SK-N-SH (cell line): Measurements from ENCODE around the gene THBS2. TPM values are rescaled to one million over a fixed set of nuclear protein-coding genes. Genes with fewer than 3 reads are reported as not detected.

Source experiments
- CTCF ChIA-PET: fragments of 300-600, 350-600 bp; formaldehyde crosslinking; extraction: SDS; loops from one replicate; lab custom pipeline; 2021; lab: Yijun Ruan, JAX
- POLR2A ChIA-PET: fragments of 350-600 bp; sonication (Branson Sonifier 250); formaldehyde crosslinking; extraction: SDS; loops from one replicate; lab custom pipeline; 2020; ENCODE audit warnings: antibody characterized with exemption, inconsistent platforms; lab: Yijun Ruan, JAX
- DNase-seq: peaks from one replicate; pipeline ENCODE4 v3.0.0; 2012
- H2AFZ ChIP-seq: fragments of 200-600 bp; sonication (generic); 2 replicates; pipeline ENCODE4 v1.8.1; 2016; ENCODE audit warnings: antibody characterized with exemption, mild to moderate bottlenecking, low read depth
- H3F3A ChIP-seq: fragments of 200-600 bp; sonication (generic); replicated peaks from 2 replicates; pipeline ENCODE3; 2016; ENCODE audit warnings: antibody characterized with exemption, mild to moderate bottlenecking; ENCODE audit not compliant: insufficient read depth
- H3K27ac ChIP-seq, 2 experiments: fragments of 200-500 bp in 1 of 2; fragments of 200-600 bp in 1 of 2; sonication (Bioruptor generic) in 1 of 2; sonication (generic), shearing (Covaris generic) in 1 of 2; 2 replicates each; pipeline versions ENCODE4 v1.5.1 to v1.6.1; 2014 to 2016; ENCODE audit warnings: low read depth in 2 of 2, inconsistent platforms in 1 of 2, low read length in 1 of 2, mild to moderate bottlenecking in 1 of 2, mixed read lengths in 1 of 2
- H3K27me3 ChIP-seq: fragments of 200-600 bp; sonication (generic), shearing (Covaris generic); 2 replicates; pipeline ENCODE4 v1.6.1; 2016; ENCODE audit warnings: mixed run types; ENCODE audit not compliant: insufficient read depth
- H3K36me3 ChIP-seq, 2 experiments: fragments of 200-500 bp in 1 of 2; fragments of 200-600 bp in 1 of 2; sonication (Bioruptor generic) in 1 of 2; sonication (generic) in 1 of 2; replicated peaks in 1 of 2; 2 replicates each; pipeline versions ENCODE3 to v1.5.1; 2014 to 2016; ENCODE audit warnings: low read length in 1 of 2, mild to moderate bottlenecking in 1 of 2; ENCODE audit not compliant: insufficient read depth in 2 of 2, control insufficient read depth in 1 of 2
- H3K4me1 ChIP-seq, 2 experiments: fragments of 200-500 bp in 1 of 2; fragments of 200-600 bp in 1 of 2; sonication (Bioruptor generic) in 1 of 2; sonication (generic), shearing (Covaris generic) in 1 of 2; 2 replicates each; pipeline versions ENCODE4 v1.5.1 to v1.6.1; 2014 to 2016; ENCODE audit warnings: low read depth in 1 of 2, low read length in 1 of 2, mixed run types in 1 of 2; ENCODE audit not compliant: insufficient read depth in 2 of 2, control insufficient read depth in 1 of 2
- H3K4me2 ChIP-seq: fragments of 200-600 bp; sonication (generic), shearing (Covaris generic); 2 replicates; pipeline ENCODE4 v1.6.1; 2017; ENCODE audit warnings: mixed run types
- H3K4me3 ChIP-seq, 2 experiments: fragments of 200-500 bp in 1 of 2; fragments of 200-600 bp in 1 of 2; sonication (Bioruptor generic) in 1 of 2; sonication (generic), shearing (Covaris generic) in 1 of 2; 2 replicates each; pipeline versions ENCODE4 v1.5.1 to v1.8.1; 2014 to 2016; ENCODE audit warnings: low read depth in 2 of 2, inconsistent platforms in 1 of 2, low read length in 1 of 2, mild to moderate bottlenecking in 1 of 2, mixed read lengths in 1 of 2, moderate library complexity in 1 of 2
- H3K79me2 ChIP-seq: fragments of 200-600 bp; sonication (generic); 2 replicates; pipeline ENCODE4 v1.8.1; 2017; ENCODE audit warnings: mild to moderate bottlenecking; ENCODE audit not compliant: insufficient read depth
- H3K9ac ChIP-seq: fragments of 200-600 bp; sonication (generic); 2 replicates; pipeline ENCODE4 v1.6.1; 2017; ENCODE audit warnings: mixed run types
- H3K9me2 ChIP-seq: fragments of 200-600 bp; sonication (generic); 2 replicates; pipeline ENCODE4 v1.6.1; 2017; ENCODE audit warnings: mixed run types
- H3K9me3 ChIP-seq: fragments of 200-600 bp; sonication (generic); 2 replicates; pipeline ENCODE4 v1.6.1; 2017; ENCODE audit warnings: mixed run types, mild to moderate bottlenecking, moderate library complexity
- H4K20me1 ChIP-seq: fragments of 200-600 bp; sonication (generic); 2 replicates; pipeline ENCODE4 v1.6.1; 2017; ENCODE audit warnings: mild to moderate bottlenecking, mixed run types; ENCODE audit not compliant: insufficient read depth
- CHD2 ChIP-seq: fragments of 150-350 bp; IDR thresholded peaks from 2 replicates; pipeline ENCODE4 v1.6.1; 2018; ENCODE audit warnings: low read length; ENCODE audit not compliant: partially characterized antibody
- EZH2phosphoT487 ChIP-seq: fragments of 200-600 bp; sonication (generic); IDR thresholded peaks from 2 replicates; pipeline ENCODE4 v1.6.1; 2017; ENCODE audit warnings: low read depth, mixed run types, mild to moderate bottlenecking, antibody characterized with exemption, moderate library complexity, borderline replicate concordance
- FOSL2 ChIP-seq: IDR thresholded peaks from 2 replicates; pipeline ENCODE4 v1.4.0; 2012; ENCODE audit warnings: low read depth, mild to moderate bottlenecking, moderate library complexity, borderline replicate concordance
- FOXJ3 ChIP-seq: sonication (generic); formaldehyde crosslinking; IDR thresholded peaks from 2 replicates; pipeline ENCODE4 v1.5.1; 2020; ENCODE audit warnings: mild to moderate bottlenecking, missing genetic modification reagents
- FOXM1 ChIP-seq: IDR thresholded peaks from 2 replicates; pipeline ENCODE4 v1.4.0; 2012; ENCODE audit warnings: low read depth, mild to moderate bottlenecking
- GATA2 ChIP-seq: sonication (generic); formaldehyde crosslinking; IDR thresholded peaks from 2 replicates; pipeline ENCODE4 v1.5.0; 2020; ENCODE audit warnings: mild to moderate bottlenecking, missing genetic modification reagents
- IRF3 ChIP-seq: fragments of 150-350 bp; IDR thresholded peaks from 2 replicates; pipeline ENCODE4 v1.6.1; 2016; ENCODE audit warnings: mild to moderate bottlenecking, low read depth, low read length
- MXI1 ChIP-seq: IDR thresholded peaks from 2 replicates; pipeline ENCODE4 v1.6.1; 2012; ENCODE audit warnings: mild to moderate bottlenecking, low read depth, low read length, improper control_type of control experiment
- NFIC ChIP-seq: IDR thresholded peaks from 2 replicates; pipeline ENCODE4 v1.4.0; 2012; ENCODE audit warnings: borderline replicate concordance
- POLR2AphosphoS5 ChIP-seq: IDR thresholded peaks from 2 replicates; pipeline ENCODE4 v1.6.1; 2012; ENCODE audit warnings: low read depth, low read length
- RAD21 ChIP-seq: IDR thresholded peaks from 2 replicates; pipeline ENCODE4 v1.6.1; 2012; ENCODE audit warnings: mild to moderate bottlenecking, low read length
- RCOR1 ChIP-seq: fragments of 150-350 bp; IDR thresholded peaks from 2 replicates; pipeline ENCODE4 v1.6.1; 2017; ENCODE audit warnings: antibody characterized with exemption, low read length
- RXRA ChIP-seq: IDR thresholded peaks from 2 replicates; pipeline ENCODE4 v1.4.0; 2012; ENCODE audit warnings: low read depth, mild to moderate bottlenecking, borderline replicate concordance
- SIN3A ChIP-seq: IDR thresholded peaks from 2 replicates; pipeline ENCODE4 v1.6.1; 2012; ENCODE audit warnings: low read depth, mild to moderate bottlenecking, low read length, moderate library complexity, borderline replicate concordance
- TCF12 ChIP-seq: IDR thresholded peaks from 2 replicates; pipeline ENCODE4 v1.4.0; 2012
- USF2 ChIP-seq: fragments of 150-350 bp; IDR thresholded peaks from 2 replicates; pipeline ENCODE4 v1.6.1; 2017; ENCODE audit warnings: antibody characterized with exemption, low read length, low read depth, borderline replicate concordance
- YY1 ChIP-seq: IDR thresholded peaks from 2 replicates; pipeline ENCODE4 v1.4.0; 2012; ENCODE audit warnings: low read depth, mild to moderate bottlenecking
- WGBS: methylation state at CpG from one replicate; pipeline ENCODE4 v1.1.6; 2017; ENCODE audit warnings: low lambda C conversion rate; 5-methylcytosine and 5-hydroxymethylcytosine counted together
- polyA plus RNA-seq, 3 experiments: library from polyadenylated mRNA; depleted of rRNA; stranded (reverse); fragments of >200 nt; gene quantifications; 2 replicates each; pipeline ENCODE4 v1.2.3, GENCODE V29; 2012
- TF ChIP-seq, protein P1 (sequence below): IDR thresholded peaks from 2 replicates; pipeline ENCODE4; 2012
- TF ChIP-seq, protein P2 (sequence below): IDR thresholded peaks from 2 replicates; pipeline ENCODE4 v1.4.0; 2012; ENCODE audit warnings: low read depth, borderline replicate concordance
- TF ChIP-seq, protein P3 (sequence below): IDR thresholded peaks from 2 replicates; pipeline ENCODE4 v1.4.0; 2012; ENCODE audit warnings: low read depth

Gene THBS2
- polyA plus RNA-seq, 1 of the 3 experiments (the other 2 are of a cell fraction) = 166 TPM

DNA sequence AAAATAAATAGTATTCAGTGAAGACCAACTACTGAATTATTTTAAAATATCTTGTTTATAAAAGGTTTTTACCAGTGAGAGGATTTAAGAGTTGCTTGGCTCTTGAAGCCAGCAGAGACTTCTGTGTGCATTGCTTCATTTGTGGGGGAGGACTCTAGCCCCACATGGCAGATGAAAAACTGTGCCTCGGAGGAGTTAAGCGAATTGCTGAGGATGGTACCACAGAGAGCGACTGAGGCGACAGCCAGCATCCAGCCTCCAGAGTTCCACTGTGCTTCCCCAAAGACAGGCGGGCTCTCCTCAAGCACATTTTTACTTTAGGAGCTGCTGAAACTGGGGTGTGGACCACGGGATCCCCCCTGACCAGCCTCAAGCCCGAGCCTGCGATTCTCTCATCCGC is 80.7 kb downstream of the THBS2 start (continued):
- TF ChIP-seq FOSL2 (no peak), YY1 (no peak), FOXM1 (no peak), GATA2 (CRISPR knock-in tag) (no peak)
- TF ChIP-seq, protein P1, sequence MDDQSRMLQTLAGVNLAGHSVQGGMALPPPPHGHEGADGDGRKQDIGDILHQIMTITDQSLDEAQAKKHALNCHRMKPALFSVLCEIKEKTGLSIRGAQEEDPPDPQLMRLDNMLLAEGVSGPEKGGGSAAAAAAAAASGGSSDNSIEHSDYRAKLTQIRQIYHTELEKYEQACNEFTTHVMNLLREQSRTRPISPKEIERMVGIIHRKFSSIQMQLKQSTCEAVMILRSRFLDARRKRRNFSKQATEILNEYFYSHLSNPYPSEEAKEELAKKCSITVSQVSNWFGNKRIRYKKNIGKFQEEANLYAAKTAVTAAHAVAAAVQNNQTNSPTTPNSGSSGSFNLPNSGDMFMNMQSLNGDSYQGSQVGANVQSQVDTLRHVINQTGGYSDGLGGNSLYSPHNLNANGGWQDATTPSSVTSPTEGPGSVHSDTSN = no peak

GRCh38 chr6:169172456-169172855 is 81.2 kb downstream of the THBS2 start:
- no peak overlapping the region for H3K9ac ChIP-seq
- TF ChIP-seq POLR2AphosphoS5 (no peak), GATA2 (CRISPR knock-in tag) (no peak), RAD21 (no peak), RCOR1 (no peak), RXRA (no peak), FOXM1 (no peak), EZH2phosphoT487 (no peak), USF2 (no peak), FOSL2 (no peak), FOXJ3 (no peak), CHD2 (no peak), TCF12 (no peak), NFIC (no peak), IRF3 (no peak), MXI1 (no peak), SIN3A (no peak)
- TF ChIP-seq, protein P2, sequence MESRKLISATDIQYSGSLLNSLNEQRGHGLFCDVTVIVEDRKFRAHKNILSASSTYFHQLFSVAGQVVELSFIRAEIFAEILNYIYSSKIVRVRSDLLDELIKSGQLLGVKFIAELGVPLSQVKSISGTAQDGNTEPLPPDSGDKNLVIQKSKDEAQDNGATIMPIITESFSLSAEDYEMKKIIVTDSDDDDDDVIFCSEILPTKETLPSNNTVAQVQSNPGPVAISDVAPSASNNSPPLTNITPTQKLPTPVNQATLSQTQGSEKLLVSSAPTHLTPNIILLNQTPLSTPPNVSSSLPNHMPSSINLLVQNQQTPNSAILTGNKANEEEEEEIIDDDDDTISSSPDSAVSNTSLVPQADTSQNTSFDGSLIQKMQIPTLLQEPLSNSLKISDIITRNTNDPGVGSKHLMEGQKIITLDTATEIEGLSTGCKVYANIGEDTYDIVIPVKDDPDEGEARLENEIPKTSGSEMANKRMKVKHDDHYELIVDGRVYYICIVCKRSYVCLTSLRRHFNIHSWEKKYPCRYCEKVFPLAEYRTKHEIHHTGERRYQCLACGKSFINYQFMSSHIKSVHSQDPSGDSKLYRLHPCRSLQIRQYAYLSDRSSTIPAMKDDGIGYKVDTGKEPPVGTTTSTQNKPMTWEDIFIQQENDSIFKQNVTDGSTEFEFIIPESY = no peak
- TF ChIP-seq, protein P3, sequence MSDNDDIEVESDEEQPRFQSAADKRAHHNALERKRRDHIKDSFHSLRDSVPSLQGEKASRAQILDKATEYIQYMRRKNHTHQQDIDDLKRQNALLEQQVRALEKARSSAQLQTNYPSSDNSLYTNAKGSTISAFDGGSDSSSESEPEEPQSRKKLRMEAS = no peak
- DNase-seq = no peak
- H3F3A ChIP-seq = peaks cover 7% of the 10 kb centered on the region
- H3K4me1 ChIP-seq = peaks cover 0 to 8% of the 10 kb centered on the region in 2 experiments; a peak in 1 of 4 replicates
- ChIA-PET POLR2A (no interaction called here), CTCF (no interaction called here)
- H2AFZ ChIP-seq = no peak overlapping the region; the same call in 1 of the 2 replicates
- H3K4me2 ChIP-seq = no peak overlapping the region
- 56% methylated on average over 12 of the region's 12 CpGs for WGBS
- H3K36me3 ChIP-seq = no peaks in the 10 kb centered on the region
- no peaks in the 10 kb centered on the region for H3K79me2 ChIP-seq
- no peaks in the 10 kb centered on the region for H3K27me3 ChIP-seq
- H3K9me2 ChIP-seq = no peaks in the 10 kb centered on the region
- H3K27ac ChIP-seq = no peak overlapping the region
- H3K4me3 ChIP-seq = no peak overlapping the region
- H4K20me1 ChIP-seq = no peaks in the 10 kb centered on the region
- H3K9me3 ChIP-seq = no peaks in the 10 kb centered on the region
